ENCODE data around the gene FAM168B. TPM values are rescaled to one million over a fixed set of nuclear protein-coding genes. Genes with fewer than 3 reads are reported as not detected.

The FAM168B gene
- total and polyA plus RNA-seq, 2 of the 13 experiments (the other 11 are each of a cell fraction or from before 2014, with no cell fraction given), result 64.5 to 113 TPM

DNA sequence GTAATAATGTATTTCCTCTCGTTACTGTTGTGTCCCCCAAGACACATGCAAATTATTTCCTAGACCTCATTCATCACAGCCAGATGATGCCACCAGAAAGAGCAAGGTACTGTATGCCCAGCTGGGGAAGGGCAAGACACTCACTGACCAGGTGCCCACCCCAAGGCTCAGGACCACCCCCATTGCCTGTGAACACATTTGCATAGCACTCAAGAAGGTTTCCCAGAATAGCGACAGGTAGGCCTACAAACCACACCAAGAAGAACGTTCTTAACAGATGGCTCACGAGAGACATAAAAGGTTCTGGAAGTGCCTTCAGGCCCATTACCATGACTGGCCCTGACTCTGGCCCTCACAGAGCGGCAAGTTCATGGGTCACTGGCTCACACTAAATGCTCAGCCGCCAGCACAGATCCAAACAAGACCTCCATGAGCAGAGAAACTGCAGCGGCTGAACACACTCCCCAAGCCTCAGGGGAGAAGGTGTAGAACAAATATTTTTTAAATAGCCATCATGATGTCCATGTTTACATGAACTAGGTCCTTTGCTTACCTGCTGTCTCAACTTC, 44.0 kb downstream of the FAM168B start (continued):
- TF ChIP-seq, protein P1, sequence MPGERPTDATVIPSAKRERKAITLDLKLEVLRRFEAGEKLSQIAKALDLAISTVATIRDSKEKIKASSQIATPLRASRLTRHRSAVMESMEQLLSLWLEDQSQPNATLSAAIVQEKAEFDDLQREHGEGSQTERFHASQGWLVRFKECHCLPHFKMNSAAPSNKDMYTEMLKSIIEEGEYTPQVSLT (CRISPR knock-in tag; IDR thresholded peaks at IDR 0.05; ENCODE audit: borderline replicate concordance, low read depth), result no peak
- TF ChIP-seq HIVEP1 (CRISPR knock-in tag; IDR thresholded peaks at IDR 0.05), result no peak

DNA sequence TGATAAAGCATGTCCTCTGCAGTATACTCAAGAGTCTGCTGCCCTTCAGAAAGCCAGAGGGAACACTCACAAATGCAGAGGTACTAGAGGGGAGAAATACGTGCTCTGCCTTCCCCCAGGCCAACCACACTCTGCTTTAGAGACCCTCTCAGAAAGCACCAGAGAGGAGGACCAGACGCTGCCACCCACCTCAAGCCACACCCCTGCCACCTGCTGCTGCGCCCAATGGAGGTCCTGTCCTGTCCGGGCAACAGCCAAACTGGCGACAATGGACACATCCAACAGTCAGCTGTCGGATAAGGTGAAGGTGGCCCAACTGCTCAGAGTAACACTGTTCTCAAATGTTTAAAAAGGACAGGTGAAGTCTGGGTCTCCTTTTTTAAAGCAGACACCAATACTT, 44.6 kb downstream of the FAM168B start:
- ChIA-PET CTCF (ENCODE audit: low intra/inter-chr PET ratio, low total read pairs) (no interaction called here), POLR2A (no interaction called here)
- H3K9ac ChIP-seq (ENCODE audit: insufficient read depth, low read depth, low read length), result no peak overlapping the region
- H2AFZ ChIP-seq (ENCODE audit: low read length), result no peak overlapping the region
- no peaks in the 10 kb centered on the region for H3K9me3 ChIP-seq (ENCODE audit: low read length)
- H3K27ac ChIP-seq (ENCODE audit: extremely low read length, insufficient read depth, low read length), result no peak overlapping the region
- H4K20me1 ChIP-seq (ENCODE audit: insufficient read depth, low read length), result peaks cover 2% of the 10 kb centered on the region
- DNase-seq (ENCODE audit: low spot score) (no peak), FAIRE-seq (no peak), ATAC-seq (no peak)
- no peak overlapping the region for H3K4me2 ChIP-seq (ENCODE audit: low read depth, low read length)
- BruUV-seq (replicated peaks), result no TSS peak
- in situ Hi-C loops (cut with HindIII; ENCODE audit: extremely low pct_ligation_motif_present, low pct_unique_long_range_greater_than_20kb), result no loop called here
- H3K4me1 ChIP-seq (ENCODE audit: insufficient read depth, low read length), result no peaks in the 10 kb centered on the region
- H3K36me3 ChIP-seq (replicated peaks in 1 of 2; ENCODE audit: control insufficient read depth in 1 of 2, insufficient read depth in 2 of 2, low read length in 2 of 2), result peaks cover 47 to 69% of the 10 kb centered on the region in 2 experiments
- no peaks in the 10 kb centered on the region for H3K79me2 ChIP-seq (ENCODE audit: insufficient read depth, low read length)
- no peaks in the 10 kb centered on the region for H3K27me3 ChIP-seq (ENCODE audit: control insufficient read depth in 1 of 2, insufficient read depth in 2 of 2, low read length in 2 of 2)
- 96% methylated on average over 6 of the region's 6 CpGs for WGBS (ENCODE audit: low lambda C conversion rate)
- intact Hi-C loops (cut with micrococcal nuclease; ENCODE audit: unreplicated experiment), result no loop called here
- TF ChIP-seq, protein P2, sequence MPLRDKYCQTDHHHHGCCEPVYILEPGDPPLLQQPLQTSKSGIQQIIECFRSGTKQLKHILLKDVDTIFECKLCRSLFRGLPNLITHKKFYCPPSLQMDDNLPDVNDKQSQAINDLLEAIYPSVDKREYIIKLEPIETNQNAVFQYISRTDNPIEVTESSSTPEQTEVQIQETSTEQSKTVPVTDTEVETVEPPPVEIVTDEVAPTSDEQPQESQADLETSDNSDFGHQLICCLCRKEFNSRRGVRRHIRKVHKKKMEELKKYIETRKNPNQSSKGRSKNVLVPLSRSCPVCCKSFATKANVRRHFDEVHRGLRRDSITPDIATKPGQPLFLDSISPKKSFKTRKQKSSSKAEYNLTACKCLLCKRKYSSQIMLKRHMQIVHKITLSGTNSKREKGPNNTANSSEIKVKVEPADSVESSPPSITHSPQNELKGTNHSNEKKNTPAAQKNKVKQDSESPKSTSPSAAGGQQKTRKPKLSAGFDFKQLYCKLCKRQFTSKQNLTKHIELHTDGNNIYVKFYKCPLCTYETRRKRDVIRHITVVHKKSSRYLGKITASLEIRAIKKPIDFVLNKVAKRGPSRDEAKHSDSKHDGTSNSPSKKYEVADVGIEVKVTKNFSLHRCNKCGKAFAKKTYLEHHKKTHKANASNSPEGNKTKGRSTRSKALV (CRISPR knock-in tag; IDR thresholded peaks at IDR 0.05), result no peak
- TF ChIP-seq SP140L (CRISPR knock-in tag; IDR thresholded peaks at IDR 0.05; ENCODE audit: borderline replicate concordance) (no peak), MIXL1 (CRISPR knock-in tag; IDR thresholded peaks at IDR 0.05) (no peak), ZNF441 (CRISPR knock-in tag; IDR thresholded peaks at IDR 0.05; ENCODE audit: borderline replicate concordance) (no peak), XRCC5 (optimal IDR thresholded peaks at IDR 0.05; ENCODE audit: low read length) (no peak)
- TF ChIP-seq, protein P3, sequence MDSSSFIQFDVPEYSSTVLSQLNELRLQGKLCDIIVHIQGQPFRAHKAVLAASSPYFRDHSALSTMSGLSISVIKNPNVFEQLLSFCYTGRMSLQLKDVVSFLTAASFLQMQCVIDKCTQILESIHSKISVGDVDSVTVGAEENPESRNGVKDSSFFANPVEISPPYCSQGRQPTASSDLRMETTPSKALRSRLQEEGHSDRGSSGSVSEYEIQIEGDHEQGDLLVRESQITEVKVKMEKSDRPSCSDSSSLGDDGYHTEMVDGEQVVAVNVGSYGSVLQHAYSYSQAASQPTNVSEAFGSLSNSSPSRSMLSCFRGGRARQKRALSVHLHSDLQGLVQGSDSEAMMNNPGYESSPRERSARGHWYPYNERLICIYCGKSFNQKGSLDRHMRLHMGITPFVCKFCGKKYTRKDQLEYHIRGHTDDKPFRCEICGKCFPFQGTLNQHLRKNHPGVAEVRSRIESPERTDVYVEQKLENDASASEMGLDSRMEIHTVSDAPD (CRISPR knock-in tag; IDR thresholded peaks at IDR 0.05), result no peak
- H3K4me3 ChIP-seq (replicated peaks in 1 of 3; ENCODE audit: insufficient read depth in 1 of 3, low read depth in 2 of 3, low read length in 3 of 3), result no peak overlapping the region

All from HepG2 (cell line).